K562 (cell line): ENCODE results near the gene EFNA2. TPM values are rescaled to one million over a fixed set of nuclear protein-coding genes. Genes with fewer than 3 reads are reported as not detected.

ENCODE experiments used
- ARHGAP35 ChIP-seq: fragments of 450-650 bp; IDR thresholded peaks from 2 replicates; pipeline ENCODE4 v1.6.1; 2018; ENCODE audit not compliant: partially characterized antibody
- CUX1 ChIP-seq: fragments of 200-800 bp; sonication (Bioruptor generic); IDR thresholded peaks from 2 replicates; pipeline ENCODE4 v1.6.1; 2016; ENCODE audit warnings: missing genetic modification characterization, missing compliant biosample characterization
- ETV6 ChIP-seq, 3 experiments: fragments of 150-350 bp in 1 of 3; sonication (generic) in 1 of 3; formaldehyde crosslinking in 1 of 3; IDR thresholded peaks; 2 replicates each; pipeline versions ENCODE4 v1.6.1 to v1.8.0; 2014 to 2022; ENCODE audit warnings: borderline replicate concordance in 2 of 3, low read depth in 2 of 3, antibody characterized with exemption in 1 of 3, low read length in 1 of 3, mild to moderate bottlenecking in 1 of 3, missing genetic modification reagents in 1 of 3
- GABPB2 ChIP-seq: fragments of 250-450 bp; sonication (Bioruptor Pico); conservative IDR thresholded peaks from 2 replicates; pipeline ENCODE4 v1.5.1; 2021; ENCODE audit warnings: mild to moderate bottlenecking
- GATAD2A ChIP-seq: fragments of 450-650 bp; IDR thresholded peaks from 2 replicates; pipeline ENCODE4 v1.6.1; 2017
- HINFP ChIP-seq: fragments of 450-650 bp; conservative IDR thresholded peaks from 2 replicates; pipeline ENCODE4 v1.6.1; 2016; ENCODE audit warnings: missing genetic modification characterization, low read depth, mild to moderate bottlenecking, control low read depth, missing compliant biosample characterization
- KDM1A ChIP-seq, 2 experiments: fragments of 450-650 bp; IDR thresholded peaks; 2 replicates each; pipeline ENCODE4 v1.6.1; 2016; ENCODE audit warnings: mild to moderate bottlenecking in 2 of 2
- NFIC ChIP-seq: fragments of 450-650 bp; IDR thresholded peaks from 2 replicates; pipeline ENCODE4 v1.6.1; 2017; ENCODE audit warnings: mild to moderate bottlenecking, inconsistent platforms
- POLR2B ChIP-seq: fragments of 450-650 bp; IDR thresholded peaks from 2 replicates; pipeline ENCODE4 v1.6.1; 2018; ENCODE audit warnings: low read depth; ENCODE audit not compliant: partially characterized antibody
- PTTG1 ChIP-seq: fragments of 450-650 bp; IDR thresholded peaks from 2 replicates; pipeline ENCODE4 v1.6.1; 2016; ENCODE audit warnings: low read depth, mild to moderate bottlenecking, missing genetic modification characterization, missing compliant biosample characterization
- SNIP1 ChIP-seq: fragments of 450-650 bp; IDR thresholded peaks from 2 replicates; pipeline ENCODE4 v1.7.1; 2017; ENCODE audit warnings: low read depth, mild to moderate bottlenecking
- USF2 ChIP-seq: sonication (generic); formaldehyde crosslinking; IDR thresholded peaks from 2 replicates; pipeline ENCODE4 v1.5.0; 2020; ENCODE audit warnings: missing genetic modification reagents
- ZBTB5 ChIP-seq: fragments of 450-650 bp; IDR thresholded peaks from 2 replicates; pipeline ENCODE4 v1.6.1; 2017; ENCODE audit warnings: antibody characterized with exemption
- ZKSCAN1 ChIP-seq: fragments of 150-350 bp; IDR thresholded peaks from 2 replicates; pipeline ENCODE4 v1.6.1; 2016; ENCODE audit warnings: low read depth, low read length
- ZNF121 ChIP-seq: sonication (generic); formaldehyde crosslinking; conservative IDR thresholded peaks from 2 replicates; pipeline ENCODE4 v1.8.0; 2022; ENCODE audit warnings: missing genetic modification reagents
- ZNF347 ChIP-seq: fragments of 450-650 bp; formaldehyde crosslinking; IDR thresholded peaks from 2 replicates; pipeline ENCODE4 v1.4.0; 2020; ENCODE audit warnings: low read depth, mild to moderate bottlenecking, moderate library complexity
- ZNF512 ChIP-seq: IDR thresholded peaks from 2 replicates; pipeline ENCODE4 v1.6.1; 2016; ENCODE audit warnings: missing genetic modification characterization, missing compliant biosample characterization
- polyA plus RNA-seq, 8 experiments: library from polyadenylated mRNA; depleted of rRNA in 4 of 8; stranded (reverse) in 5 of 8; unstranded in 3 of 8; fragments of >200 nt; fragmentation: Nextera tagmentation in 2 of 8; fragmentation: Illumina TruSeq in 1 of 8; extraction: Ambion mirVana in 2 of 8; extraction: Trizol in 1 of 8; gene quantifications; 2 replicates each; pipeline versions ENCODE4 v1.2.1 to v1.2.3, GENCODE V29; 2011 to 2014; ENCODE audit warnings: inconsistent platforms in 1 of 8, missing spikeins in 1 of 8
- total RNA-seq, 7 experiments: library from RNA; depleted of rRNA in 6 of 7; stranded (reverse); fragments of >200 nt in 6 of 7; fragmentation: Illumina TruSeq in 2 of 7; extraction: Trizol in 2 of 7; gene quantifications; 2 replicates each; pipeline versions ENCODE4 v1.2.1 to v1.2.3, GENCODE V29; 2011 to 2021; ENCODE audit warnings: low replicate concordance in 1 of 7

Gene EFNA2
- total and polyA plus RNA-seq, 9 of the 15 experiments (the other 6 are each of a cell fraction or from before 2014, with no cell fraction given), result 0.11 to 0.44 (median 0.15) TPM; not detected in 6

- TF ChIP-seq POLR2B, result peak; percentile 84
- no peak for TF ChIP-seq NFIC
- no peak for TF ChIP-seq ARHGAP35
- no peak for TF ChIP-seq ZNF347 (CRISPR knock-in tag)
- TF ChIP-seq GATAD2A, result no peak
- TF ChIP-seq GABPB2, result no peak
- peak; percentile 100 for TF ChIP-seq USF2
- TF ChIP-seq ZBTB5, result no peak
- no peak for TF ChIP-seq PTTG1 (tag)
- no peak for TF ChIP-seq ZNF121 (CRISPR knock-in tag)
- no peak for TF ChIP-seq ETV6 (IDR thresholded peaks at IDR 0.05; ENCODE audit: borderline replicate concordance in 1 of 2, low read depth in 2 of 2, low read length in 1 of 2)
- TF ChIP-seq ETV6 (CRISPR knock-in tag; IDR thresholded peaks at IDR 0.05; ENCODE audit: borderline replicate concordance), result no peak
- TF ChIP-seq ZKSCAN1, result no peak
- TF ChIP-seq ZNF512, result no peak
- TF ChIP-seq KDM1A (IDR thresholded peaks at IDR 0.05), result no peak
- no peak for TF ChIP-seq CUX1 (CRISPR knock-in tag)
- no peak for TF ChIP-seq SNIP1
- no peak for TF ChIP-seq HINFP (tag)
Observed at GRCh38 chr19:1275260-1275975, 10.3 kb upstream of the EFNA2 start, which contains the start of gene FAM174C (continued).
